Measurements from ENCODE around the gene ZNF516. TPM values are rescaled to one million over a fixed set of nuclear protein-coding genes. Genes with fewer than 3 reads are reported as not detected.
A peak's percentile ranks its signal among the peaks of the same experiment; 100 is the strongest.

The ZNF516 gene
- total RNA-seq, 6 donors from 2014 or later, result 21.9 to 44.3 (median 36.5) TPM

DNA sequence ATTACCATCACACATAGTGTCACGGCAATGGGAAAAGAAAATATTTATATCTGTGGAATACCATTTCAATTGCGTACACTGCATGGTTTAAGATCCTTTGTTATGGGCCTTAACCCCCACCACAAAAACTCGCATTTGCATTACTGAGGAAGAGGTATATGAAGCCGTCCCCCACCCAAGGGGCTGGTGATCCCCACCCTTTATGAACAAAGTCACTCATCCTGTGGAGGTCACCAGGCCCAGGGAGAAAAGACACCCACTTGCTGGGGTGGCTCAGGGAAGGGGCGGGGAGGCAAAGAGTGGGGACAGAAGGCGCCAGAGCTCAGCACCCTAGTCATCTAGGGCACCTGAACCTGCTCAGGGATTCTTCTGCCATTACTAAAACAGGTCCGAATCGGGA lies 133.8 kb downstream of the ZNF516 start:
- WGBS, 2 donors, result 92 to 100% methylated on average over 7 to 8 of the region's 8 CpGs
- Histone ChIP-seq H3K4me3 (no peak overlapping the region), H3K4me1 (no peaks in the 10 kb centered on the region), H3K36me3 (peaks cover 0 to 38% (median 17%) of the 10 kb centered on the region in 4 donors), H3K27ac (no peak overlapping the region), H3K9me3 (no peaks in the 10 kb centered on the region), H3K27me3 (no peaks in the 10 kb centered on the region)
- no peak for TF ChIP-seq EP300 (IDR thresholded peaks at IDR 0.05)
- no peak for TF ChIP-seq POLR2AphosphoS5 (IDR thresholded peaks at IDR 0.05)
- TF ChIP-seq CTCF (IDR thresholded peaks at IDR 0.05), result no peak
- DNase-seq (no peak), ATAC-seq (ENCODE audit: low FRiP score in 2 of 2) (no peak)

DNA sequence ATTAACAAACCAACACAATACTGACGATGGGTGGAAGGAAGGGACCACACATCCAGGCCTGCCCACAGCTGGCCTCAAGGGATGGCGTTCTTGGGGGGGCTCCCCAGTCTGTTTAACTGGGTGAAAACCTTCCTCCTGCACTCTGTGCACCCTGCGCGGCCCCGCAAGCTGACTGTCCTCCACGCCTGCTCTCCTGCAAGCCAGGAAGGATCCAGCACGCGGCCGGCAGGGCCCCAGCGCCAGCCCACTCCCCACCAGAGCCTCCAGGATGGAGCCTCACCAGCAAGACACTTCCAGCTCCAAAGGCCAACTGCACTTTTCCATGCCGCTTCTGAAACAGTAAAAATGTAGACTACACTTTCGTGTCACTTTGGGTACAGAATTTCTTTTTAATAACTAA lies 135.1 kb downstream of the ZNF516 start:
- Histone ChIP-seq H3K36me3 (peaks cover 0 to 38% (median 17%) of the 10 kb centered on the region in 4 donors), H3K27me3 (no peaks in the 10 kb centered on the region), H3K4me3 (no peak overlapping the region), H3K9me3 (no peaks in the 10 kb centered on the region), H3K27ac (no peak overlapping the region), H3K4me1 (no peaks in the 10 kb centered on the region)
- DNase-seq (peak in 1 of 2 donors; percentile 56), ATAC-seq (ENCODE audit: low FRiP score in 2 of 2) (no peak)
- TF ChIP-seq EP300 (IDR thresholded peaks at IDR 0.05) (no peak), POLR2AphosphoS5 (IDR thresholded peaks at IDR 0.05) (no peak), CTCF (IDR thresholded peaks at IDR 0.05) (no peak), POLR2A (IDR thresholded peaks at IDR 0.05) (no peak)
- WGBS, 2 donors, result 94 to 96% methylated on average over 12 of the region's 12 CpGs

DNA sequence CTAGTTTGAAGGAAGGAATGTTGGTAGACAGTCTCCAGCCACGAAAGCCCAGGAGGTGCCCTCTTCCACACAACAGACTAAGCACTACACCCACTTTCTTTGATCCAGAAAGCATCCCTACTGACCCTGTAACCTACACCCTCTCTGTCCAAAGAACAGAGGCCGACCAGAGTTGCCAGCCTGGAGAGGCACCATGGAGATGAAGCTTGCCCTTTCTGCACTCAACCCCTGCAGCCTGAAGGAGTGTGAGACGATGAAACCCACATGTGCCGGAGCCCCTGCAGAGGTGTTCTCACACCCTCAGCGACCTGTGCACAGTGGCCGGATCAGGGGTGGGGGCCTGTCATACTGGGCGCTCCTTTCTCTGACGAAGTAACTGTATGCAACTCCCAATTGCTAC lies 136.3 kb downstream of the ZNF516 start:
- 82 to 83% methylated on average over 8 of the region's 8 CpGs for WGBS, 2 donors
- DNase-seq (no peak), ATAC-seq (ENCODE audit: low FRiP score in 2 of 2) (no peak)
- Histone ChIP-seq H3K36me3 (peaks cover 0 to 35% (median 17%) of the 10 kb centered on the region in 4 donors), H3K4me1 (no peaks in the 10 kb centered on the region), H3K4me3 (no peak overlapping the region), H3K9me3 (no peaks in the 10 kb centered on the region), H3K27me3 (no peaks in the 10 kb centered on the region), H3K27ac (no peak overlapping the region)
- TF ChIP-seq POLR2A (IDR thresholded peaks at IDR 0.05), result no peak

DNA sequence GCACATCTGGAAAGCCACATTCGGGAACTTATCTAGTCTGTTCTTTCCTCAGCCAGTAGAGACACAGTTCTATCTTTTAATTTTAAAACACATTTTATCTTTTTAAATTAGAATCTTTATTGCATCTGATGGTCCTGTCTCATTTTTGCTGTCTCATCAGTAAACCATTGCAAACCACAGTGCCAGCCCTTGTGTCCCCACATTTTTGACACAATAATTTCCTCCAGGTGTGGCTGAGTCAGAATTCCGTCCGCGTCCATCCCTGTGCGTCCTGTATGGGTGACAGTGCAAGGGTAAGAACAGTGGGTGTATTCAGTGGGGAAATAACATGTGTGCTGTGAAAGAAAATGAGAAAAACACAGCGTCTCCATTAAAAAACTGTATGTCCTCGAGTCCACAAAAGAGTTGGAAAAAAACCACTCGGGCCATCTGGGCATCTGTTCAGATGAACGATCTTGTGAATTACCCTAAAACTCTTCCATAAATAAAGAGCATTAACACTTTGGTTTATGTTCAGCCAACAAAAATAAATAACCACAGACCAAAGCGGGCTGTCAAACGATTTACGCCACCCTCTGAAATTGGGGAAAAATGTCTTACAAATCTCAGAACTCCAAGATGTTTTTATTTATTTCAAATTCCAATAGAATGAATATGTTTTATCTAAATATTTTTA lies 137.3 kb downstream of the ZNF516 start:
- ATAC-seq (ENCODE audit: low FRiP score in 2 of 2) (no peak), DNase-seq (no peak)
- Histone ChIP-seq H3K27ac (no peak overlapping the region), H3K4me3 (no peak overlapping the region), H3K9me3 (no peaks in the 10 kb centered on the region), H3K36me3 (peaks cover 0 to 35% (median 17%) of the 10 kb centered on the region in 4 donors), H3K4me1 (no peaks in the 10 kb centered on the region), H3K27me3 (no peaks in the 10 kb centered on the region)
- TF ChIP-seq EP300 (IDR thresholded peaks at IDR 0.05), result no peak
- no peak for TF ChIP-seq POLR2A (IDR thresholded peaks at IDR 0.05)
- TF ChIP-seq CTCF (IDR thresholded peaks at IDR 0.05), result no peak
- no peak for TF ChIP-seq POLR2AphosphoS5 (IDR thresholded peaks at IDR 0.05)
- 86% methylated on average over 12 of the region's 12 CpGs for WGBS, 2 donors

- Histone ChIP-seq H3K4me1 (peaks cover 0 to 4% (median 0%) of the 10 kb centered on the region in 4 donors), H3K27me3 (no peaks in the 10 kb centered on the region), H3K36me3 (peaks cover 0 to 30% (median 16%) of the 10 kb centered on the region in 4 donors), H3K27ac (no peak overlapping the region), H3K9me3 (no peaks in the 10 kb centered on the region), H3K4me3 (no peak overlapping the region)
- ATAC-seq (ENCODE audit: low FRiP score in 2 of 2) (no peak), DNase-seq (no peak)
- TF ChIP-seq POLR2AphosphoS5 (IDR thresholded peaks at IDR 0.05), result no peak
- 90 to 92% methylated on average over 26 of the region's 26 CpGs for WGBS, 2 donors
Observed at GRCh38 chr18:76357174-76357573, 137.9 kb downstream of the ZNF516 start.

DNA sequence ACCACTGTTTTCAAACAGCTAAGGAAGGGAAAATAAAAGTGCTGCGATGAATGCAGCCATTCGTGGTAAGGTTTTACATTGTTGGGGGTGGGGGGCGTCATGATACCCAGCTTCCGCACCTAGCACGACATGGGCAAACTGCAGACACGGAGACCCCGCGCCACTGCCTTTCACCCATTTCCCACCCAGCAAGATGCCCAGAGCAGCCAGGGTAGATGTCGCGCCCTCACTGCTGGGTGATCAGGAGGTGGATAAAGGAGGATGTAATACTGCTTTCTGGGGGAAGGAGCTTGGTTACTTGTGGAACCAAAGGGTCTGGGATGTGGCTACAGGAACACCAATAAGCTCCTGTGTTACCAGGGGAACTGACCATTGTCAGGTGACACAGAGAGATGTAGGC lies 138.4 kb downstream of the ZNF516 start:
- peaks cover 0 to 9% (median 0%) of the 10 kb centered on the region in 4 donors for H3K4me1 ChIP-seq
- no peak overlapping the region for H3K27ac ChIP-seq
- H3K36me3 ChIP-seq, result peaks cover 0 to 24% (median 12%) of the 10 kb centered on the region in 4 donors
- DNase-seq, result no peak
- no peaks in the 10 kb centered on the region for H3K27me3 ChIP-seq
- 91 to 98% methylated on average over 10 of the region's 10 CpGs for WGBS, 2 donors
- no peak for ATAC-seq (ENCODE audit: low FRiP score in 2 of 2)
- H3K9me3 ChIP-seq, result no peaks in the 10 kb centered on the region
- TF ChIP-seq POLR2A (IDR thresholded peaks at IDR 0.05) (no peak), CTCF (IDR thresholded peaks at IDR 0.05) (no peak), EP300 (IDR thresholded peaks at IDR 0.05) (no peak), POLR2AphosphoS5 (IDR thresholded peaks at IDR 0.05) (no peak)
- no peak overlapping the region for H3K4me3 ChIP-seq
